ENCODE results near the gene PDPN.

Gene PDPN

GRCh38 chr1:13585612-13585991 lies 2.0 kb downstream of the PDPN start:
- DNase-seq (ENCODE audit: low read depth): no peak
- no peak overlapping the region for H3K4me3 ChIP-seq (ENCODE audit: low read depth, low read length)
- no peak for TF ChIP-seq CTCF (IDR thresholded peaks at IDR 0.05; ENCODE audit: insufficient read depth, low read depth, low read length, missing control alignments)

DNA sequence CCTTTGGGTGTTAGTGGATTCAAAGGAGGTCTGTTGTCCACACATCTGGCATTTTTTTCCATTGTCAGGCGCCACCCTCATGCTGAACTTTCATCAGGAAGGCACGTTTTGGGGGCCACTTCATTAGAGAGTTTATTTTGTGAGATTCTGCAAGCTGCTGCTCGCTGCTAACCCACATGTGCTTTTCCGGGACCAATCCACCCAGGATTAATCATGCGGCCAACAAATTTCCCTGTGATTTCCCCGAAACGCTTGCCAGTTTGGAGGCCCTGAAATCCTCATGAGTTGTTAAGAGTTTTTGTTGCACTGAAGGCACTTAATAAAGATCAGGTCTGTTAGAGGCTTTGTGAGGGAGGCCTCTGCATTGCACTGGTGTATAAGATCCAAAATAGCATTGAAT lies 2.4 kb downstream of the PDPN start:
- TF ChIP-seq CTCF (IDR thresholded peaks at IDR 0.05; ENCODE audit: insufficient read depth, low read depth, low read length, missing control alignments): no peak
- no peak for DNase-seq (ENCODE audit: low read depth)
- no peak overlapping the region for H3K4me3 ChIP-seq (ENCODE audit: low read depth, low read length)

GRCh38 chr1:13587256-13588030 lies 3.8 kb downstream of the PDPN start:
- no peak overlapping the region for H3K4me3 ChIP-seq (ENCODE audit: low read depth, low read length)
- no peak for TF ChIP-seq CTCF (IDR thresholded peaks at IDR 0.05; ENCODE audit: insufficient read depth, low read depth, low read length, missing control alignments)
- no peak for DNase-seq (ENCODE audit: low read depth)

GRCh38 chr1:13588946-13589796 lies 5.5 kb downstream of the PDPN start:
- DNase-seq (ENCODE audit: low read depth): no peak
- TF ChIP-seq CTCF (IDR thresholded peaks at IDR 0.05; ENCODE audit: insufficient read depth, low read depth, low read length, missing control alignments): no peak
- H3K4me3 ChIP-seq (ENCODE audit: low read depth, low read length): no peak overlapping the region

- no peak for TF ChIP-seq CTCF (IDR thresholded peaks at IDR 0.05; ENCODE audit: insufficient read depth, low read depth, low read length, missing control alignments)
- no peak for DNase-seq (ENCODE audit: low read depth)
- H3K4me3 ChIP-seq (ENCODE audit: low read depth, low read length): no peak overlapping the region
These were observed 6.9 kb downstream of the PDPN start for GRCh38 chr1:13590486-13590885.

DNA sequence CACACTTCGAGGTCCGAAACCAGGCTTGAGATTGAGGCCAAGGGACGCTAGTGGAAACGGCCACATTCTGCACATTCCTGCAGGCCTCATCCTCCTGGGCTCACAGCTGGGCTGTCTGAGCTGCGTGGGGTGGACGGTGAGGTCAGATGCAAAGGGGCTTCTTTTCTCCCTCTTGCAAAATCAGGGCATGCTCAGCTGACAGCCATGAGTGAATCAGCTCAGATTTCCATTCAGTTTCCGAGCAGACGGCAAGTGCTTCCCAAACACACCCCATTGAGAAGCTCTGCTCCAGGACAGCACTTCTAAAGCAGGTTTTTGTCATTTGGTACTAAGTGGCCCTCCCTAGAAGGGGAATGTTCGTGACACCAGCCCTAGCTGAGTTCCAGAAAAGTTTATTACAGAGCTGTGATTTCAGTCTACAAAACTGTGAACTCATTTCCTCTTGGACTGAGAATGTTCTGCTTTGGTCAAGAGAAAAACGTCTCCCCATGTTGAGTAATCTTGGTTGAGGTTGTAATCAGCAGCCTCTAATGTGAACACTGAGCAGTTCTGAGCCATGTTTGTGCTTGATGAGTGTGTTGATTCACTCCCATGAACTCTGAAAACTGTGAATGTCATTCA lies 10.0 kb downstream of the PDPN start:
- TF ChIP-seq CTCF (IDR thresholded peaks at IDR 0.05; ENCODE audit: insufficient read depth, low read depth, low read length, missing control alignments): no peak
- DNase-seq (ENCODE audit: low read depth): no peak

More for the DNA sequence above, 10.0 kb downstream of the PDPN start:
- H3K4me3 ChIP-seq (ENCODE audit: low read depth, low read length): no peak overlapping the region
